H9 (cell line): ENCODE measurements around the gene NKX2-2. TPM values are rescaled to one million over a fixed set of nuclear protein-coding genes. Genes with fewer than 3 reads are reported as not detected.

ENCODE experiments used
- DNase-seq: peaks from one replicate; pipeline ENCODE4 v3.0.0-alpha.2; 2017
- H2AFZ ChIP-seq: one replicate; pipeline ENCODE4 v1.6.1; 2013; ENCODE audit warnings: mild to moderate bottlenecking, low read length, control low read depth, moderate library complexity
- H2AK5ac ChIP-seq: 2 replicates; pipeline ENCODE4 v1.6.1; 2013; ENCODE audit warnings: low read length, control low read depth, mixed read lengths; ENCODE audit not compliant: insufficient read length
- H2BK120ac ChIP-seq: one replicate; pipeline ENCODE4 v1.6.1; 2013; ENCODE audit warnings: low read depth, mild to moderate bottlenecking, low read length, control low read depth, inconsistent platforms; ENCODE audit not compliant: poor library complexity, severe bottlenecking
- H2BK12ac ChIP-seq: 2 replicates; pipeline ENCODE4 v1.6.1; 2013; ENCODE audit warnings: low read length, control low read depth, mixed read lengths, low read depth; ENCODE audit not compliant: insufficient read length
- H2BK15ac ChIP-seq: 2 replicates; pipeline ENCODE4 v1.6.1; 2013; ENCODE audit warnings: low read depth, low read length, control low read depth
- H2BK20ac ChIP-seq: one replicate; pipeline ENCODE4 v1.6.1; 2013; ENCODE audit warnings: low read depth, mild to moderate bottlenecking, low read length, control low read depth, inconsistent platforms; ENCODE audit not compliant: poor library complexity, severe bottlenecking
- H2BK5ac ChIP-seq: 2 replicates; pipeline ENCODE4 v1.6.1; 2013; ENCODE audit warnings: low read length, control low read depth, mixed read lengths; ENCODE audit not compliant: insufficient read length
- H3K14ac ChIP-seq: 2 replicates; pipeline ENCODE4 v1.6.1; 2013; ENCODE audit warnings: low read length, control low read depth; ENCODE audit not compliant: insufficient read depth
- H3K18ac ChIP-seq: 2 replicates; pipeline ENCODE4 v1.6.1; 2013; ENCODE audit warnings: low read depth, mild to moderate bottlenecking, mixed read lengths, low read length, control low read depth; ENCODE audit not compliant: insufficient read length
- H3K23ac ChIP-seq: 2 replicates; pipeline ENCODE4 v1.6.1; 2013; ENCODE audit warnings: low read length, control low read depth, mixed read lengths, low read depth; ENCODE audit not compliant: insufficient read length
- H3K23me2 ChIP-seq: 2 replicates; pipeline ENCODE4 v1.6.1; 2013; ENCODE audit warnings: low read depth, mild to moderate bottlenecking, mixed read lengths, low read length, control low read depth; ENCODE audit not compliant: insufficient read length, poor library complexity, severe bottlenecking
- H3K27ac ChIP-seq: 2 replicates; pipeline ENCODE4 v1.5.1; 2013; ENCODE audit warnings: low read length, control low read depth, mixed read lengths, low read depth; ENCODE audit not compliant: insufficient read length
- H3K27me3 ChIP-seq: 2 replicates; pipeline ENCODE4 v1.6.1; 2013; ENCODE audit warnings: low read length, control low read depth, inconsistent platforms; ENCODE audit not compliant: insufficient read depth
- H3K4ac ChIP-seq: 2 replicates; pipeline ENCODE4 v1.6.1; 2013; ENCODE audit warnings: low read depth, mild to moderate bottlenecking, control low read depth, inconsistent platforms, low read length, moderate library complexity
- H3K4me1 ChIP-seq: 2 replicates; pipeline ENCODE4 v1.6.1; 2013; ENCODE audit warnings: low read length, control low read depth, inconsistent platforms; ENCODE audit not compliant: insufficient read depth
- H3K4me2 ChIP-seq: 2 replicates; pipeline ENCODE4 v1.6.1; 2013; ENCODE audit warnings: low read length, control low read depth, mixed read lengths; ENCODE audit not compliant: insufficient read length, insufficient read depth
- H3K56ac ChIP-seq: 2 replicates; pipeline ENCODE4 v1.6.1; 2013; ENCODE audit warnings: low read depth, mild to moderate bottlenecking, mixed read lengths, low read length, control low read depth; ENCODE audit not compliant: insufficient read length
- H3K79me1 ChIP-seq: 2 replicates; pipeline ENCODE4 v1.6.1; 2013; ENCODE audit warnings: low read depth, mild to moderate bottlenecking, moderate library complexity, low read length, control low read depth, inconsistent platforms; ENCODE audit not compliant: insufficient read depth, poor library complexity, severe bottlenecking
- H3K79me2 ChIP-seq: 2 replicates; pipeline ENCODE4 v1.6.1; 2013; ENCODE audit warnings: low read length, control low read depth, inconsistent platforms; ENCODE audit not compliant: insufficient read depth
- H3K9ac ChIP-seq: 2 replicates; pipeline ENCODE4 v1.6.1; 2013; ENCODE audit warnings: low read length, control low read depth, mixed read lengths; ENCODE audit not compliant: insufficient read length; ENCODE audit errors: extremely low read depth
- H3K9me3 ChIP-seq: one replicate; pipeline ENCODE4 v1.6.1; 2013; ENCODE audit warnings: low read depth, low read length, inconsistent platforms; ENCODE audit not compliant: control insufficient read depth
- H3T11ph ChIP-seq: one replicate; pipeline ENCODE4 v1.6.1; 2013; ENCODE audit warnings: mild to moderate bottlenecking, low read length, control low read depth, inconsistent platforms
- H4K20me1 ChIP-seq: one replicate; pipeline ENCODE4 v1.6.1; 2013; ENCODE audit not compliant: control insufficient read depth, insufficient read length, insufficient read depth
- H4K5ac ChIP-seq: 2 replicates; pipeline ENCODE4 v1.6.1; 2013; ENCODE audit warnings: low read depth, mild to moderate bottlenecking, mixed read lengths, low read length, control low read depth; ENCODE audit not compliant: insufficient read length
- H4K8ac ChIP-seq: replicated peaks from 2 replicates; pipeline ENCODE4 v1.6.1; 2013; ENCODE audit warnings: low read length, control low read depth, mixed read lengths, low read depth; ENCODE audit not compliant: insufficient read length
- H4K91ac ChIP-seq: 2 replicates; pipeline ENCODE4 v1.6.1; 2013; ENCODE audit warnings: low read depth, mild to moderate bottlenecking, moderate library complexity, mixed read lengths, low read length, control low read depth; ENCODE audit not compliant: insufficient read length
- H3K27ac Mint-ChIP-seq, 3 experiments: 2 replicates in 2 of 3; 3 replicates in 1 of 3; pipeline ENCODE4 v1.8.0; 2020 to 2021; ENCODE audit warnings: mixed read lengths in 3 of 3, mild to moderate bottlenecking in 1 of 3, moderate library complexity in 1 of 3
- H3K27me3 Mint-ChIP-seq: 2 replicates; pipeline ENCODE4 v1.8.0; 2021; ENCODE audit warnings: low read depth, mild to moderate bottlenecking, moderate library complexity, mixed read lengths
- H3K36me3 Mint-ChIP-seq, 3 experiments: 2 replicates in 2 of 3; 3 replicates in 1 of 3; pipeline ENCODE4 v1.8.0; 2020 to 2021; ENCODE audit warnings: low read depth in 3 of 3, mixed read lengths in 3 of 3; ENCODE audit not compliant: insufficient read depth in 1 of 3
- H3K4me1 Mint-ChIP-seq, 2 experiments: 2 replicates each; pipeline ENCODE4 v1.8.0; 2020; ENCODE audit warnings: mixed read lengths in 2 of 2
- H3K4me3 Mint-ChIP-seq, 2 experiments: 2 replicates in 1 of 2; 3 replicates in 1 of 2; pipeline ENCODE4 v1.8.0; 2020 to 2021; ENCODE audit warnings: mild to moderate bottlenecking in 2 of 2, mixed read lengths in 2 of 2, moderate library complexity in 1 of 2
- H3K9me3 Mint-ChIP-seq, 2 experiments: 2 replicates in 1 of 2; 3 replicates in 1 of 2; pipeline ENCODE4 v1.8.0; 2020; ENCODE audit warnings: mild to moderate bottlenecking in 2 of 2, mixed read lengths in 2 of 2, moderate library complexity in 1 of 2
- CTCF ChIP-seq: fragments of 200-600 bp; sonication (generic); conservative IDR thresholded peaks from 3 replicates; pipeline ENCODE4 v1.8.0; 2021; ENCODE audit warnings: antibody characterized with exemption, mild to moderate bottlenecking
- WGBS: extraction: QIAGEN DNeasy Blood & Tissue Kit; methylation state at CpG from one replicate; pipeline ENCODE4 v1.1.7; 2013; ENCODE audit warnings: missing lambda C conversion rate, low lambda C conversion rate, mixed read lengths; ENCODE audit not compliant: insufficient read length; ENCODE audit errors: extremely low coverage; 5-methylcytosine and 5-hydroxymethylcytosine counted together
- total RNA-seq: library from RNA; stranded (reverse); gene quantifications from 2 replicates; pipeline ENCODE4 v1.2.1, GENCODE V29; 2021

NKX2-2 gene
- total RNA-seq, 1 experiment from 2014 or later, result not detected

- Histone ChIP-seq H2BK5ac (no peak overlapping the region), H3K4me2 (no peak overlapping the region), H3K23ac (no peak overlapping the region), H2AK5ac (no peak overlapping the region), H3K79me1 (no peaks in the 10 kb centered on the region), H2AFZ (no peak overlapping the region), H3K4me1 (peaks cover 7% of the 10 kb centered on the region; the same call in 1 of the 2 replicates), H3K27me3 (no peaks in the 10 kb centered on the region), H2BK15ac (no peak overlapping the region), H2BK12ac (no peak overlapping the region), H3K79me2 (no peaks in the 10 kb centered on the region), H4K20me1 (no peaks in the 10 kb centered on the region), H3K18ac (no peak overlapping the region), H3K27ac (no peak overlapping the region), H3K4ac (no peak overlapping the region), H2BK120ac (no peak overlapping the region), H3K14ac (no peak overlapping the region), H3T11ph (no peak overlapping the region), H3K23me2 (no peaks in the 10 kb centered on the region), H4K91ac (no peak overlapping the region), H3K56ac (no peak overlapping the region), H3K9ac (no peak overlapping the region), H4K5ac (no peak overlapping the region), H2BK20ac (no peak overlapping the region), H4K8ac (no peak overlapping the region), H3K9me3 (no peaks in the 10 kb centered on the region)
- DNase-seq, result no peak
- H3K36me3 Mint-ChIP-seq, result no peaks in the 10 kb centered on the region; a peak in 1 of 7 replicates
- TF ChIP-seq CTCF, result no peak
- no peak overlapping the region for H3K4me3 Mint-ChIP-seq
- no peak overlapping the region for H3K27ac Mint-ChIP-seq
- peaks cover 5% of the 10 kb centered on the region; the same call in 1 of the 2 replicates for H3K27me3 Mint-ChIP-seq
- H3K4me1 Mint-ChIP-seq, result peaks cover 9 to 16% of the 10 kb centered on the region in 2 experiments
- no peaks in the 10 kb centered on the region for H3K9me3 Mint-ChIP-seq
- no CpG with 5 or more reads among the region's 5 CpGs for WGBS
These were observed 41.7 kb upstream of the NKX2-2 start for GRCh38 chr20:21555470-21556120.
